Psoas muscle (tissue), 8 donors: ENCODE measurements around the gene TUBB3. TPM values are rescaled to one million over a fixed set of nuclear protein-coding genes. Genes with fewer than 3 reads are reported as not detected.

ENCODE experiments used
- ATAC-seq, 4 donors: fragments of 200-7000 bp; cut with Tn5 transposase; one replicate each; pipeline ENCODE4 v1.9.1; 2020; ENCODE audit warnings: moderate library complexity in 3 of 4, mild to moderate bottlenecking in 2 of 4
- DNase-seq, 2 donors: peaks; one replicate each; pipeline ENCODE4 v3.0.0-alpha.2; 2020
- H3K27ac ChIP-seq: fragments of 200-600 bp; one replicate; pipeline ENCODE4 v1.8.0; 2022
- H3K27me3 ChIP-seq, 3 donors: fragments of 200-600 bp in 1 of 3; one replicate each; pipeline versions ENCODE4 v1.6.1 to v1.8.0; 2013 to 2022; ENCODE audit warnings: low read length in 2 of 3, mild to moderate bottlenecking in 2 of 3, moderate library complexity in 1 of 3; ENCODE audit not compliant: insufficient read depth in 3 of 3
- H3K36me3 ChIP-seq, 2 donors: fragments of 200-600 bp in 1 of 2; one replicate each; pipeline versions ENCODE4 v1.6.1 to v1.8.0; 2013 to 2022; ENCODE audit warnings: low read depth in 1 of 2, mild to moderate bottlenecking in 1 of 2, moderate library complexity in 1 of 2; ENCODE audit not compliant: insufficient read depth in 1 of 2
- H3K4me1 ChIP-seq: fragments of 200-600 bp; one replicate; pipeline ENCODE4 v1.8.0; 2022
- H3K4me3 ChIP-seq: fragments of 200-600 bp; one replicate; pipeline ENCODE4 v1.8.0; 2022; ENCODE audit warnings: mild to moderate bottlenecking
- H3K9me3 ChIP-seq: fragments of 200-600 bp; one replicate; pipeline ENCODE4 v1.8.0; 2022
- CTCF ChIP-seq: fragments of 200-600 bp; IDR thresholded peaks from one replicate; pipeline ENCODE4 v1.8.0; 2022; ENCODE audit warnings: antibody characterized with exemption
- WGBS, 3 donors: extraction: QIAGEN DNeasy Blood & Tissue Kit; methylation state at CpG; one replicate each; pipeline versions ENCODE4 v1.1.6 to v1.1.7; 2013; 5-methylcytosine and 5-hydroxymethylcytosine counted together
- intact Hi-C, 2 donors: fragments of 100-400 bp; cut with DNase I; formaldehyde crosslinking; loops; one replicate each; pipeline versions ENCODE4 v1.11.0 to v1.14.2; 2022
- polyA plus RNA-seq, 3 donors: library from polyadenylated mRNA; stranded (reverse); fragments of 200-250 nt; gene quantifications; one replicate each; pipeline ENCODE4 v1.2.3, GENCODE V29; 2013
- total RNA-seq, 4 donors: library from RNA; stranded (reverse); fragmentation: NEBNext Ultra II Directional in 2 of 4; extraction: Animal tissue kit (Norgen Biotek cat#: 25700) in 2 of 4; gene quantifications; one replicate each; pipeline versions ENCODE4 v1.2.1 to v1.2.4, GENCODE V29; 2021 to 2023
- donor health status: healthy with polysubstance abuse.
- donor health status: DM: no; HTN: no; CAD: no; lungs with moderate emphysema.
- donor health status: Bipolar disorder and iron deficiency.
- donor health status: healthy.
- donor health status: DM: yes; HTN: yes; CAD: no.
- donor health status: DM: no; HTN: no; CAD: no.
- donor health status: DM: no; HTN: no; CAD: no.
- donor health status: DM: yes; HTN: yes; CAD: no.

Gene TUBB3
- total and polyA plus RNA-seq, 7 donors: 0.17 to 2.4 (median 0.47) TPM; not detected in 2

- H3K4me3 ChIP-seq: peak overlapping the region; percentile 50
- intact Hi-C loops: no loop called here
- DNase-seq (peak; percentile 82 to 85), ATAC-seq (peak; percentile 34 to 54 (median 45))
- peaks cover 0 to 1% of the 10 kb centered on the region in 2 donors for H3K36me3 ChIP-seq
- H3K9me3 ChIP-seq: no peaks in the 10 kb centered on the region
- TF ChIP-seq CTCF: no peak
- H3K27ac ChIP-seq: no peak overlapping the region
- peaks cover 15% of the 10 kb centered on the region for H3K4me1 ChIP-seq
- 0 to 1% (median 1%) methylated on average over 27 to 39 of the region's 39 CpGs for WGBS, 3 donors
- peaks cover 0 to 47% (median 30%) of the 10 kb centered on the region in 3 donors for H3K27me3 ChIP-seq
Observed at GRCh38 chr16:89917773-89918452, 5.2 kb upstream of the TUBB3 start.

GRCh38 chr16:89918453-89919347 is 4.4 kb upstream of the TUBB3 start, which contains the start of gene MC1R:
TSS of gene MC1R (plus strand) at chr16:89918862. CDS start at chr16:89919259, 397 bp downstream.
- TF ChIP-seq CTCF: peak; percentile 32
- H3K36me3 ChIP-seq: no peaks in the 10 kb centered on the region
- no peaks in the 10 kb centered on the region for H3K9me3 ChIP-seq
- DNase-seq (peak in 1 of 2 donors; percentile 48), ATAC-seq (no peak)
- intact Hi-C loops: no loop called here
- WGBS, 3 donors: 4 to 9% (median 6%) methylated on average over 23 of the region's 23 CpGs
- H3K27ac ChIP-seq: no peak within 1 kb of the TSS
- peaks cover 0 to 55% (median 34%) of the 10 kb centered on the region in 3 donors for H3K27me3 ChIP-seq
- peak within 1 kb of the TSS; percentile 50 for H3K4me3 ChIP-seq
- H3K4me1 ChIP-seq: peaks cover 15% of the 10 kb centered on the region

GRCh38 chr16:89919535-89920406 is 3.4 kb upstream of the TUBB3 start:
- 85 to 86% (median 85%) methylated on average over 49 to 52 of the region's 52 CpGs for WGBS, 3 donors
- intact Hi-C loops: no loop called here
- no peak for TF ChIP-seq CTCF
- no peak overlapping the region for H3K27ac ChIP-seq
- no peaks in the 10 kb centered on the region for H3K9me3 ChIP-seq
- H3K4me1 ChIP-seq: peaks cover 15% of the 10 kb centered on the region
- H3K36me3 ChIP-seq: no peaks in the 10 kb centered on the region
- ATAC-seq: no peak
- DNase-seq: no peak
- H3K27me3 ChIP-seq: peaks cover 0 to 66% (median 42%) of the 10 kb centered on the region in 3 donors
- no peak overlapping the region for H3K4me3 ChIP-seq

- WGBS, 3 donors: 35 to 39% (median 35%) methylated on average over 5 to 6 of the region's 6 CpGs
- Histone ChIP-seq H3K27ac (no peak overlapping the region), H3K4me1 (peaks cover 15% of the 10 kb centered on the region), H3K4me3 (no peak overlapping the region), H3K27me3 (peaks cover 0 to 75% (median 44%) of the 10 kb centered on the region in 3 donors), H3K9me3 (no peaks in the 10 kb centered on the region), H3K36me3 (no peaks in the 10 kb centered on the region)
- ATAC-seq (no peak), DNase-seq (no peak)
- no peak for TF ChIP-seq CTCF
- intact Hi-C loops: no loop called here
Observed at GRCh38 chr16:89920723-89921122, 2.4 kb upstream of the TUBB3 start.
